HG03442 (cell line): ENCODE measurements around the gene AP5S1.

Experiments
- ATAC-seq: cut with Tn5 transposase; IDR thresholded peaks from one replicate; pipeline ENCODE4 v1.9.1; 2021; ENCODE audit warnings: mild to moderate bottlenecking, moderate library complexity; ENCODE audit not compliant: unreplicated experiment

The AP5S1 gene

GRCh38 chr20:3873507-3873906, 53.2 kb downstream of the AP5S1 start:
- ATAC-seq: no peak

- ATAC-seq: no peak
Measured at GRCh38 chr20:3874194-3874844, 54.0 kb downstream of the AP5S1 start.

- ATAC-seq: no peak
Measured at GRCh38 chr20:3875378-3875974, 55.1 kb downstream of the AP5S1 start.

- ATAC-seq: no peak
Measured at GRCh38 chr20:3876000-3876399, 55.7 kb downstream of the AP5S1 start.

GRCh38 chr20:3876676-3877075, 56.3 kb downstream of the AP5S1 start:
- no peak for ATAC-seq
